Measurements from ENCODE around the gene COLQ. TPM values are rescaled to one million over a fixed set of nuclear protein-coding genes. Genes with fewer than 3 reads are reported as not detected.
"Not testable (repeated sequence)": the region's sequence is repeated elsewhere in the genome, so short reads cannot be mapped to it uniquely, and the experiment has no call there.

Gene COLQ
- total and polyA plus RNA-seq, 2 experiments from 2014 or later = 0.32 to 0.93 TPM

DNA sequence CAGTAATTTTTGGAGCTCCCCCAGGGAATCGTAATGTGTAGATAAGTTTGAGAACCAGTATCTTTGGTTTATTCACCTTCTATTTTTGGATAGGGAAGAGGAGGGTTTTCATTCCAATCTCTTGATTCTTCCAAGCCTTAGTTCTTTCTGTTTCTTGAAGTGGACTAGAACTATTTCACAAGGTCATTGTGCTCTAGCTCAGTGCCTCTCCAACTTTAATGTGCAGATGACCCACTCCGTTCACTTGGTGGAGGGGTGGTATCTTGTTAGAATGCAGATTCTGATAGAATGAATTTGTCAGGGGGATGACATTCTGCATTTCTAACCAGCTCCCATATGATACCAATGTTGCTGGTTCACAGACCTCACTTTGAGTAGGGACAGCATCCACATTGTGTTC is 35.5 kb downstream of the COLQ start:
- Histone ChIP-seq H4K20me1 (ENCODE audit: insufficient read depth) (no peaks in the 10 kb centered on the region), H3K9me3 (ENCODE audit: low read depth) (no peaks in the 10 kb centered on the region), H3K27me3 (replicated peaks; ENCODE audit: insufficient read depth) (no peaks in the 10 kb centered on the region), H3K9me2 (ENCODE audit: insufficient read depth) (no peaks in the 10 kb centered on the region), H3K79me2 (ENCODE audit: insufficient read depth) (no peaks in the 10 kb centered on the region), H3K9ac (no peak overlapping the region), H3K27ac (no peak overlapping the region), H3F3A (ENCODE audit: insufficient read depth) (no peaks in the 10 kb centered on the region), H3K4me1 (ENCODE audit: insufficient read depth) (no peaks in the 10 kb centered on the region), H2AFZ (no peak overlapping the region), H3K4me2 (ENCODE audit: unreplicated experiment) (no peak overlapping the region), H3K36me3 (ENCODE audit: low read depth) (no peaks in the 10 kb centered on the region), H3K4me3 (no peak overlapping the region)
- TF ChIP-seq EZH2 (IDR thresholded peaks at IDR 0.05; ENCODE audit: insufficient read depth, poor library complexity, severe bottlenecking) (no peak), EZH2phosphoT487 (IDR thresholded peaks at IDR 0.05; ENCODE audit: insufficient read depth, low read depth) (no peak)
- WGBS, 2 experiments (ENCODE audit: low coverage in 1 of 2, low lambda C conversion rate in 2 of 2, missing lambda C conversion rate in 2 of 2) = 88 to 92% methylated on average over 2 of the region's 2 CpGs
- no peak for DNase-seq
- in situ Hi-C loops (cut with MboI) = no loop called here

DNA sequence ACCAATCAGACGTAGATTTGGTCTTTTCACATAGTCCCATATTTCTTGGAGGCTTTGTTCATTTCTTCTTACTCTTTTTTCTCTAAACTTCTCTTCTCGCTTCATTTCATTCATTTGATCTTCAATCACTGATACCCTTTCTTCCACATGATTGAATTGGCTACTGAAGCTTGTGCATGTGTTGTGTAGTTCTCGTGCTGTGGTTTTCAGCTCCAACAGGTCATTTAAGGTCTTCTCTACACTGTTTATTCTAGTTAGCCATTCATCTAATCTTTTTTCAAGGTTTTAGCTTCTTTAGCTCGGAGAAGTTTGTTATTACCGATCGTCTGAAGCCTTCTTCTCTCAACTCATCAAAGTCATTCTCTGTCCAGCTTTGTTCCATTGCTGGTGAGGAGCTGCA is 37.0 kb downstream of the COLQ start:
- H3K9ac ChIP-seq; DNase-seq; H2AFZ ChIP-seq; H3K27me3 ChIP-seq (replicated peaks; ENCODE audit: insufficient read depth); H3K9me3 ChIP-seq (ENCODE audit: low read depth); H3K4me2 ChIP-seq (ENCODE audit: unreplicated experiment); H3K4me1 ChIP-seq (ENCODE audit: insufficient read depth); H3K4me3 ChIP-seq; H4K20me1 ChIP-seq (ENCODE audit: insufficient read depth); H3K79me2 ChIP-seq (ENCODE audit: insufficient read depth); H3K27ac ChIP-seq; H3F3A ChIP-seq (ENCODE audit: insufficient read depth); H3K9me2 ChIP-seq (ENCODE audit: insufficient read depth); in situ Hi-C loops (cut with MboI); H3K36me3 ChIP-seq (ENCODE audit: low read depth): not testable (repeated sequence)
- whole genome bisulfite sequencing, 2 experiments (ENCODE audit: low coverage in 1 of 2, low lambda C conversion rate in 2 of 2, missing lambda C conversion rate in 2 of 2) = 78 to 85% methylated on average over 6 of the region's 6 CpGs

GRCh38 chr3:15479400-15480224 is 41.9 kb downstream of the COLQ start:
- Histone ChIP-seq H3K36me3 (ENCODE audit: low read depth) (no peaks in the 10 kb centered on the region), H4K20me1 (ENCODE audit: insufficient read depth) (no peaks in the 10 kb centered on the region), H3K4me3 (no peak overlapping the region), H3K9ac (no peak overlapping the region), H3F3A (ENCODE audit: insufficient read depth) (no peaks in the 10 kb centered on the region), H2AFZ (no peak overlapping the region), H3K27me3 (replicated peaks; ENCODE audit: insufficient read depth) (no peaks in the 10 kb centered on the region), H3K27ac (no peak overlapping the region), H3K9me3 (ENCODE audit: low read depth) (no peaks in the 10 kb centered on the region), H3K4me2 (ENCODE audit: unreplicated experiment) (no peak overlapping the region), H3K9me2 (ENCODE audit: insufficient read depth) (no peaks in the 10 kb centered on the region), H3K79me2 (ENCODE audit: insufficient read depth) (no peaks in the 10 kb centered on the region), H3K4me1 (ENCODE audit: insufficient read depth) (no peaks in the 10 kb centered on the region)
- TF ChIP-seq EZH2 (IDR thresholded peaks at IDR 0.05; ENCODE audit: insufficient read depth, poor library complexity, severe bottlenecking) = no peak
- no peak for DNase-seq
- in situ Hi-C loops (cut with MboI) = no loop called here

DNA sequence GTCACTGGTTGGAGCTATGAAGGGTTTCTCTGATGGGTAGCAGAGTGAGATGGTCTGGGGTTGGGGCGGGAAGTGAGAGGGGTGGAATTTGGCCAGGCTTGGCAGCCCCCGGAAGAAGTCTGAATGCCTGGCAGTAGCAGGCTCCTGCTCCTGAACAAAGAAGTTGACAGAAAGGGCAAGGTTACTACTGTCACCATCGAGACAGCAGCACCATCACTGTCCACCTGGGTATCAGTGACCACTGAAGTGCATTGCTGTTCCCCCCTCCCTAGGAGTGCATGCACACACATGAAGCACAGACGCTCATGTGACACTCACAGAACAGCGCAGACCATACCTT is 42.9 kb downstream of the COLQ start:
- Histone ChIP-seq H3K9me2 (ENCODE audit: insufficient read depth) (no peaks in the 10 kb centered on the region), H3K9me3 (ENCODE audit: low read depth) (no peaks in the 10 kb centered on the region), H4K20me1 (ENCODE audit: insufficient read depth) (no peaks in the 10 kb centered on the region), H3K27ac (no peak overlapping the region), H3K4me1 (ENCODE audit: insufficient read depth) (no peaks in the 10 kb centered on the region), H3K27me3 (replicated peaks; ENCODE audit: insufficient read depth) (no peaks in the 10 kb centered on the region), H3K9ac (no peak overlapping the region), H3K4me2 (ENCODE audit: unreplicated experiment) (no peak overlapping the region), H3K4me3 (no peak overlapping the region), H3K36me3 (ENCODE audit: low read depth) (no peaks in the 10 kb centered on the region), H3K79me2 (ENCODE audit: insufficient read depth) (no peaks in the 10 kb centered on the region), H3F3A (ENCODE audit: insufficient read depth) (no peaks in the 10 kb centered on the region), H2AFZ (no peak overlapping the region)
- 55 to 60% methylated on average over 5 of the region's 5 CpGs for WGBS, 2 experiments (ENCODE audit: low coverage in 1 of 2, low lambda C conversion rate in 2 of 2, missing lambda C conversion rate in 2 of 2)
- no peak for DNase-seq
- in situ Hi-C loops (cut with MboI) = no loop called here
- no peak for TF ChIP-seq EZH2 (IDR thresholded peaks at IDR 0.05; ENCODE audit: insufficient read depth, poor library complexity, severe bottlenecking)
